IPS-18a (cell line): ENCODE measurements around the gene PCBP4.

Experiments used
- H3K27ac ChIP-seq: one replicate; pipeline ENCODE4 v1.5.1; 2013; ENCODE audit warnings: low read length
- H3K27me3 ChIP-seq: one replicate; pipeline ENCODE4 v1.6.1; 2013; ENCODE audit warnings: mild to moderate bottlenecking, low read length; ENCODE audit not compliant: control insufficient read depth, insufficient read depth
- H3K36me3 ChIP-seq: one replicate; pipeline ENCODE4 v1.6.1; 2013; ENCODE audit warnings: low read depth, low read length; ENCODE audit not compliant: control insufficient read depth
- H3K4me1 ChIP-seq: one replicate; pipeline ENCODE4 v1.6.1; 2013; ENCODE audit warnings: low read depth, low read length; ENCODE audit not compliant: control insufficient read depth
- H3K4me3 ChIP-seq: one replicate; pipeline ENCODE4 v1.5.1; 2013; ENCODE audit warnings: low read length
- H3K9ac ChIP-seq: one replicate; pipeline ENCODE4 v1.6.1; 2013; ENCODE audit warnings: mild to moderate bottlenecking, low read length, moderate library complexity
- H3K9me3 ChIP-seq: one replicate; pipeline ENCODE4 v1.6.1; 2013; ENCODE audit warnings: low read depth, low read length; ENCODE audit not compliant: control insufficient read depth

Gene PCBP4

GRCh38 chr3:51980253-51980652 lies 13.0 kb upstream of the PCBP4 start:
- no peak overlapping the region for H3K27ac ChIP-seq
- no peaks in the 10 kb centered on the region for H3K9me3 ChIP-seq
- peaks cover 21% of the 10 kb centered on the region for H3K4me1 ChIP-seq
- H3K9ac ChIP-seq = no peak overlapping the region
- H3K4me3 ChIP-seq = no peak overlapping the region
- peaks cover 27% of the 10 kb centered on the region for H3K27me3 ChIP-seq
- no peaks in the 10 kb centered on the region for H3K36me3 ChIP-seq

- Histone ChIP-seq H3K36me3 (no peaks in the 10 kb centered on the region), H3K9me3 (no peaks in the 10 kb centered on the region), H3K9ac (no peak overlapping the region), H3K27ac (no peak overlapping the region), H3K27me3 (peaks cover 40% of the 10 kb centered on the region), H3K4me3 (no peak overlapping the region), H3K4me1 (peaks cover 20% of the 10 kb centered on the region)
Measured at GRCh38 chr3:51978143-51978502, 10.9 kb upstream of the PCBP4 start.

GRCh38 chr3:51977446-51978142 lies 10.3 kb upstream of the PCBP4 start:
- H3K36me3 ChIP-seq = no peaks in the 10 kb centered on the region
- H3K9ac ChIP-seq = no peak overlapping the region
- H3K27ac ChIP-seq = no peak overlapping the region
- no peak overlapping the region for H3K4me3 ChIP-seq
- H3K27me3 ChIP-seq = peaks cover 40% of the 10 kb centered on the region
- H3K4me1 ChIP-seq = peaks cover 19% of the 10 kb centered on the region
- H3K9me3 ChIP-seq = no peaks in the 10 kb centered on the region

- H3K27me3 ChIP-seq = peaks cover 40% of the 10 kb centered on the region
- no peak overlapping the region for H3K27ac ChIP-seq
- H3K4me3 ChIP-seq = peak overlapping the region; percentile 52
- H3K4me1 ChIP-seq = peaks cover 13% of the 10 kb centered on the region
- H3K9ac ChIP-seq = no peak overlapping the region
- no peaks in the 10 kb centered on the region for H3K36me3 ChIP-seq
- H3K9me3 ChIP-seq = no peaks in the 10 kb centered on the region
Measured at GRCh38 chr3:51975852-51976549, 8.7 kb upstream of the PCBP4 start.

- H3K27ac ChIP-seq = no peak within 1 kb of the TSS
- peak within 1 kb of the TSS; percentile 67 for H3K4me3 ChIP-seq
- no peaks in the 10 kb centered on the region for H3K9me3 ChIP-seq
- H3K4me1 ChIP-seq = peaks cover 13% of the 10 kb centered on the region
- peak within 1 kb of the TSS; percentile 6 for H3K9ac ChIP-seq
- no peaks in the 10 kb centered on the region for H3K36me3 ChIP-seq
- H3K27me3 ChIP-seq = peaks cover 40% of the 10 kb centered on the region
Measured at GRCh38 chr3:51974963-51975851, 8.0 kb upstream of the PCBP4 start, which contains the start of gene ABHD14A. TSS of gene ABHD14A (plus strand) at chr3:51975064. CDS start at chr3:51975136, 72 bp downstream.

- no peaks in the 10 kb centered on the region for H3K9me3 ChIP-seq
- H3K27ac ChIP-seq = no peak overlapping the region
- peak overlapping the region; percentile 6 for H3K9ac ChIP-seq
- peaks cover 17% of the 10 kb centered on the region for H3K4me1 ChIP-seq
- H3K4me3 ChIP-seq = peak overlapping the region; percentile 52
- no peaks in the 10 kb centered on the region for H3K36me3 ChIP-seq
- peaks cover 40% of the 10 kb centered on the region for H3K27me3 ChIP-seq
Measured at GRCh38 chr3:51974277-51974962, 7.2 kb upstream of the PCBP4 start.

- H3K4me1 ChIP-seq = peaks cover 29% of the 10 kb centered on the region
- H3K4me3 ChIP-seq = no peak overlapping the region
- no peaks in the 10 kb centered on the region for H3K9me3 ChIP-seq
- no peak overlapping the region for H3K9ac ChIP-seq
- no peak overlapping the region for H3K27ac ChIP-seq
- H3K36me3 ChIP-seq = no peaks in the 10 kb centered on the region
- H3K27me3 ChIP-seq = peaks cover 29% of the 10 kb centered on the region
Measured at GRCh38 chr3:51971350-51971749, 4.1 kb upstream of the PCBP4 start.

- Histone ChIP-seq H3K27me3 (peaks cover 29% of the 10 kb centered on the region), H3K27ac (no peak overlapping the region), H3K9me3 (no peaks in the 10 kb centered on the region), H3K9ac (no peak overlapping the region), H3K4me1 (peaks cover 35% of the 10 kb centered on the region), H3K36me3 (no peaks in the 10 kb centered on the region), H3K4me3 (no peak overlapping the region)
Measured at GRCh38 chr3:51970606-51971300, 3.5 kb upstream of the PCBP4 start.

GRCh38 chr3:51969841-51970240 lies 2.6 kb upstream of the PCBP4 start:
- Histone ChIP-seq H3K4me1 (peaks cover 36% of the 10 kb centered on the region), H3K27ac (no peak overlapping the region), H3K9me3 (no peaks in the 10 kb centered on the region), H3K9ac (no peak overlapping the region), H3K27me3 (peaks cover 28% of the 10 kb centered on the region), H3K36me3 (no peaks in the 10 kb centered on the region), H3K4me3 (no peak overlapping the region)

- Histone ChIP-seq H3K27ac (peak overlapping the region; percentile 58), H3K4me3 (peak overlapping the region; percentile 83), H3K9ac (peak overlapping the region; percentile 95), H3K27me3 (peaks cover 21% of the 10 kb centered on the region), H3K9me3 (no peaks in the 10 kb centered on the region), H3K36me3 (no peaks in the 10 kb centered on the region), H3K4me1 (peaks cover 36% of the 10 kb centered on the region)
Measured at GRCh38 chr3:51968883-51969678, 1.8 kb upstream of the PCBP4 start.
